Mucosa of stomach (tissue), 1 donor: ENCODE measurements around the gene SEMA5A.

Experiments used
- H3K27me3 ChIP-seq: one replicate; pipeline ENCODE4 v1.7.0; 2013; ENCODE audit warnings: mild to moderate bottlenecking, low read length; ENCODE audit not compliant: control insufficient read depth, insufficient read depth
- H3K36me3 ChIP-seq: one replicate; pipeline ENCODE4 v1.7.0; 2013; ENCODE audit warnings: low read length; ENCODE audit not compliant: control insufficient read depth, insufficient read depth
- H3K4me1 ChIP-seq: one replicate; pipeline ENCODE4 v1.7.0; 2013; ENCODE audit warnings: mild to moderate bottlenecking, low read length; ENCODE audit not compliant: control insufficient read depth, insufficient read depth
- H3K4me3 ChIP-seq: one replicate; pipeline ENCODE4 v1.7.0; 2013; ENCODE audit warnings: low read length
- H3K9ac ChIP-seq: one replicate; pipeline ENCODE4 v1.7.0; 2013; ENCODE audit warnings: mild to moderate bottlenecking, low read length, moderate library complexity
- H3K9me3 ChIP-seq: one replicate; pipeline ENCODE4 v1.7.0; 2013; ENCODE audit warnings: mild to moderate bottlenecking, low read length, moderate library complexity; ENCODE audit not compliant: control insufficient read depth
- donor health status: Pancreatic carcinoma.

Gene SEMA5A

GRCh38 chr5:9529041-9529480 is 16.8 kb downstream of the SEMA5A start:
- Histone ChIP-seq H3K36me3 (no peaks in the 10 kb centered on the region), H3K4me1 (no peaks in the 10 kb centered on the region), H3K9me3 (no peaks in the 10 kb centered on the region), H3K4me3 (no peak overlapping the region), H3K27me3 (no peaks in the 10 kb centered on the region), H3K9ac (no peak overlapping the region)

DNA sequence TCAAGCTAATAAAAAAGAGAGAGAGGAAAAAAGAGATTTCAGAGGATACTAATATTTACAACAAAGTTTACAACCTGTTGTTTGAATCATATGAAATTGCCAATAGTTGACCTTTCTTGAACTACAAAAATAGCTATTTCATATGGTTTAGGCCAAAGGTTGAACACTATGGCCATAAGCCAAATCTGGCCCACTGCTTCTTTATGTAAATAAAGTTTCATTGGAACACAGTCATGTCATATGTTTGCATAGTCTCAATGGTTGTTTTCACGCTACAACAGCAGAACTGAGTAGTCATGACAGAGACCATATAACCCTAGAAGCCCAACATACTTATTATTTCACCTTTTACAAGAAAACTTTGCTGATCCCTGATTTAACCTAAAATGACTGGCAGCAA is 20.9 kb downstream of the SEMA5A start:
- H3K9ac ChIP-seq = no peak overlapping the region

DNA sequence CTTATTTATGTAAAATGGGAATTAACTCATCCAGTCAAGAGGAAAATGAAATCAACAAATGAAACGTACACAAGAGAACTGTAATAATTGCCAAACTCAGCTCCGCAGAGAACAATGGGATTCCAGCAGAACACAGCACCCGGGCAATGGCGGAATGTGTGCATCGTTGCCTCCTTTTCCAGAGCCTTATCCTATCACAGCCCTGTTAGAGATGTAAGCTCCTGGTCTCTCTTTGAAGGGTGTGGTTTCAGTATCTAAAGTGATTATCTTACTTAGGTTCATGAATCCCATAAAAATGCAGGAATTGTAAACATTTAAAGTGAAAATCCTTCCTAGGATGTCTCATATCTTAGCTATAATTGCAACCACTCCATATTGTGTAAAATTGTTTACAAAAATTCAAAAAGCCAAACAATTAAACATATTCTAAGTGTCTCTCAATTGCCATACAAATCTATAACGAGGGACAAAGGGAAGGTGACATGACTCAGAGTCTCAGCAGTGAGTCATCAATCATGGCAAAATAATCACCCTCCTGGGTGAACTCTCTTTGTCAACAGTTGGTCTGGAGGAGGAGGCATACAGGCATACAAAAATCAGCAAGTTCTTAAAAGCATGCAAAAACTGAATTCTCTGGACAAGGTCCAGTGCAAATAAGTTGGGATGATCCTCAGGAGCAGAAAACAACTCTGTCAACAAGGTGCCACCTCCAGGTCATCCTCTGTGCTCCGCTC is 22.6 kb downstream of the SEMA5A start:
- H3K4me1 ChIP-seq = no peaks in the 10 kb centered on the region
- no peaks in the 10 kb centered on the region for H3K9me3 ChIP-seq
- H3K36me3 ChIP-seq = no peaks in the 10 kb centered on the region
- no peak overlapping the region for H3K9ac ChIP-seq
- no peak overlapping the region for H3K4me3 ChIP-seq
- H3K27me3 ChIP-seq = no peaks in the 10 kb centered on the region

More for the DNA sequence above, 20.9 kb downstream of the SEMA5A start:
- no peak overlapping the region for H3K4me3 ChIP-seq
- H3K9me3 ChIP-seq = no peaks in the 10 kb centered on the region
- H3K36me3 ChIP-seq = no peaks in the 10 kb centered on the region
- no peaks in the 10 kb centered on the region for H3K27me3 ChIP-seq
- no peaks in the 10 kb centered on the region for H3K4me1 ChIP-seq

DNA sequence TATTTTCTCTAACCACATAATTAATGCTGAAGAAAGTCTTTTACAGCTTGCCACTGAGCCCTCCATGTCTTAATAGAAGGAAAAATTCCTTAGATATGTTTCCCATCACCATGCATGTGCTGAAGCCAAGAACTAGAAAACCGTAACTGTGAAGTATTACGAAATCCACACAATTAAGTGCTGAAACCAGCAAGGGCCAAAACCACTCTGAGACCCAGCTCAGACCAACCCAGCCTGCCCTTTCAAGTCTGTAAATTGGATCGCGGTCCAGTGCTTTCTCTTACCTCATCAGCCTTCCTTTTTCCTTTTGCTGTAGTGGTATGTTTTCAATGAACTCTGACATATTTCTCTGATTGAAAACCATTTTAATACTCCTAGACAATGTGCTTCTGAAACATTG is 26.3 kb downstream of the SEMA5A start:
- H3K4me1 ChIP-seq = no peaks in the 10 kb centered on the region
- no peak overlapping the region for H3K9ac ChIP-seq
- no peaks in the 10 kb centered on the region for H3K36me3 ChIP-seq
- no peaks in the 10 kb centered on the region for H3K9me3 ChIP-seq
- no peaks in the 10 kb centered on the region for H3K27me3 ChIP-seq
- no peak overlapping the region for H3K4me3 ChIP-seq

- Histone ChIP-seq H3K4me1 (no peaks in the 10 kb centered on the region), H3K9ac (no peak overlapping the region), H3K4me3 (no peak overlapping the region), H3K36me3 (no peaks in the 10 kb centered on the region), H3K27me3 (no peaks in the 10 kb centered on the region), H3K9me3 (no peaks in the 10 kb centered on the region)
Measured at GRCh38 chr5:9516591-9516990, 29.3 kb downstream of the SEMA5A start.

- Histone ChIP-seq H3K36me3 (no peaks in the 10 kb centered on the region), H3K9ac (no peak overlapping the region), H3K27me3 (no peaks in the 10 kb centered on the region), H3K4me3 (no peak overlapping the region), H3K4me1 (no peaks in the 10 kb centered on the region), H3K9me3 (no peaks in the 10 kb centered on the region)
Measured at GRCh38 chr5:9515436-9515835, 30.4 kb downstream of the SEMA5A start.

GRCh38 chr5:9514968-9515367 is 30.9 kb downstream of the SEMA5A start:
- H3K36me3 ChIP-seq = no peaks in the 10 kb centered on the region
- no peak overlapping the region for H3K4me3 ChIP-seq
- H3K27me3 ChIP-seq = no peaks in the 10 kb centered on the region
- H3K9ac ChIP-seq = no peak overlapping the region
- no peaks in the 10 kb centered on the region for H3K4me1 ChIP-seq
- H3K9me3 ChIP-seq = no peaks in the 10 kb centered on the region

- no peaks in the 10 kb centered on the region for H3K9me3 ChIP-seq
- no peaks in the 10 kb centered on the region for H3K4me1 ChIP-seq
Measured at GRCh38 chr5:9513827-9514226, 32.0 kb downstream of the SEMA5A start.

DNA sequence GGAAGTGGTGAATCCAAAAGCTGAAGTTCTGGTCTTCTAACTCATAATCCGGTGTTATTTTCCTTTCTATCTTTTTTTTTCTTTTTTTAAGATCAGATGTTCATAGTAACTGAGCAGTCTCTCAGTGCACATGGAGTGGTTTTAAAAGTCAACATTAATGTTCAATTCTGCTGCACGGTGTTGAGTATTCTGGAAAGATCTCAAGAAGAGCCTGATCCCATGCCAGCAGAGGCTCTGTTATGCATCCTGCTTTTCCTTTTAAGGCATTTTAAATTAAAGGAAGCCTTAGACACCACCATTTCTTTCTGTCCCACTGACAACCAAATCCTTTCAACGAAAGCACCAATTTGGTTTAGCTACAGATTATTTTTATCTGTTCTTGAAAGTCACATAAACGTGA is 33.4 kb downstream of the SEMA5A start:
- no peaks in the 10 kb centered on the region for H3K36me3 ChIP-seq
- H3K9me3 ChIP-seq = no peaks in the 10 kb centered on the region
- no peaks in the 10 kb centered on the region for H3K27me3 ChIP-seq
- H3K4me3 ChIP-seq = no peak overlapping the region
- H3K9ac ChIP-seq = no peak overlapping the region
- no peaks in the 10 kb centered on the region for H3K4me1 ChIP-seq

More at GRCh38 chr5:9513827-9514226, 32.0 kb downstream of the SEMA5A start:
- no peaks in the 10 kb centered on the region for H3K36me3 ChIP-seq
- no peak overlapping the region for H3K9ac ChIP-seq
- no peak overlapping the region for H3K4me3 ChIP-seq
- H3K27me3 ChIP-seq = no peaks in the 10 kb centered on the region

DNA sequence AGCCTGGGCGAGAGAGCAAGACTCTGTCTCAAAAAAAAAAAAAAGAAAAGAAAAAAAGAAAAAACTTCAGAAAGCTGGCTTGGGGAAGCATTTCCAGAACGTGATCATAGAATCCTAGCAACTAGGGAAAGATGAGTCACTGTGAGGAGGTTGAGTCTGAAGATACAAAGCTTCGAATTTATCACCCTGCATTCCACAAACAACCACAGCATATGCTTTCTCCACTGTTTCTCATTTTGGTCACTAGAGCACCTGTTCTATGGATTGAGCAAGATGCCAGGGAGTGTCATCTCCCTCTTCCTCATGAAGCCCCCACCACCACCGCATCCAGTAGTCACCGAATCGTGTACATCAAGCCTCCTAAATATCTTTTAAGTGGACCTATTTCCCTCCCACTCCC is 37.9 kb downstream of the SEMA5A start:
- Histone ChIP-seq H3K9me3 (no peaks in the 10 kb centered on the region), H3K27me3 (no peaks in the 10 kb centered on the region), H3K36me3 (no peaks in the 10 kb centered on the region), H3K4me3 (no peak overlapping the region), H3K4me1 (no peaks in the 10 kb centered on the region), H3K9ac (no peak overlapping the region)

GRCh38 chr5:9505225-9505624 is 40.6 kb downstream of the SEMA5A start:
- Histone ChIP-seq H3K9me3 (no peaks in the 10 kb centered on the region), H3K36me3 (no peaks in the 10 kb centered on the region), H3K27me3 (no peaks in the 10 kb centered on the region), H3K4me1 (no peaks in the 10 kb centered on the region), H3K9ac (no peak overlapping the region), H3K4me3 (no peak overlapping the region)

DNA sequence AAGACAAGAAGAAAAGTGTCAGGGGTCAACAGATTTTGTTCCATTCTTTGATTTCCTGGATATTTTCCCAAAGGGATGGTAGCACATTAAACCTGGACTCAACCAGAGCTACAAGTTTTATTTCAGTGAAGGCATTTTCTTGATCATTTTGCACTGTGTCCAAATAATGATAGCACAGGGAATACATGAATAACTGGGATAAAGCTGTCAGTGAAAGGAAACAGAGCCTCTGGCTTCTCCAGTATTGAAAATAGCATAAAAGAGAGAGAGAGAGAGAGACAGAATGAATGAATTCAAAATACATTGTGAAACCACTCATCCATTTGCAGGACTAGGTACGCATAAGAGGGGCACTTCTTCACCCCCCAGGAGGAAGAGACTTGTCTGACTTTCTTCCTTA is 43.0 kb downstream of the SEMA5A start:
- Histone ChIP-seq H3K27me3 (no peaks in the 10 kb centered on the region), H3K4me1 (no peaks in the 10 kb centered on the region), H3K36me3 (no peaks in the 10 kb centered on the region), H3K9ac (no peak overlapping the region), H3K4me3 (no peak overlapping the region), H3K9me3 (no peaks in the 10 kb centered on the region)
